Measurements from ENCODE around the gene ECE1.

- TF ChIP-seq POLR2A (IDR thresholded peaks at IDR 0.05): no peak
- no peak for TF ChIP-seq CTCF (IDR thresholded peaks at IDR 0.05)
Observed at GRCh38 chr1:21318714-21319159, 28.5 kb upstream of the ECE1 start.
